Measurements from ENCODE around the gene SLC25A22. TPM values are rescaled to one million over a fixed set of nuclear protein-coding genes. Genes with fewer than 3 reads are reported as not detected.

The SLC25A22 gene
- polyA plus RNA-seq, 2 of the 4 experiments (the other 2 are of a cell fraction), result 13.5 to 18.7 TPM

- WGBS (ENCODE audit: missing lambda C conversion rate), result 83% methylated on average over 3 of the region's 3 CpGs
- H3K27ac ChIP-seq, result no peak overlapping the region
Observed at GRCh38 chr11:742156-742546, 55.9 kb downstream of the SLC25A22 start.

More at GRCh38 chr11:742156-742546, 55.9 kb downstream of the SLC25A22 start:
- no peak overlapping the region for H3K4me2 ChIP-seq
- FAIRE-seq, result no peak
- no peak for TF ChIP-seq RCOR1 (IDR thresholded peaks at IDR 0.05; ENCODE audit: low read depth, low read length)
- TF ChIP-seq PBX3 (IDR thresholded peaks at IDR 0.05), result no peak
- TF ChIP-seq CBX8 (IDR thresholded peaks at IDR 0.05), result no peak
- no peak for TF ChIP-seq RARB (CRISPR knock-in tag; IDR thresholded peaks at IDR 0.05)
- TF ChIP-seq NPAS2 (CRISPR knock-in tag; IDR thresholded peaks at IDR 0.05; ENCODE audit: borderline replicate concordance), result no peak
- no peak for TF ChIP-seq HEYL (CRISPR knock-in tag; IDR thresholded peaks at IDR 0.05)
- TF ChIP-seq HOXB5 (CRISPR knock-in tag; IDR thresholded peaks at IDR 0.05), result no peak
- TF ChIP-seq HMGXB4 (CRISPR knock-in tag; IDR thresholded peaks at IDR 0.05; ENCODE audit: borderline replicate concordance), result no peak
- no peak for TF ChIP-seq HES2 (IDR thresholded peaks at IDR 0.05)
- TF ChIP-seq RAD21 (conservative IDR thresholded peaks at IDR 0.05 in 1 of 2, IDR thresholded peaks at IDR 0.05 in 1 of 2), result no peak
- TF ChIP-seq EHF (CRISPR knock-in tag; IDR thresholded peaks at IDR 0.05), result no peak
- ChIA-PET CTCF (interaction anchor here (1.2 to 11.3 kb wide), 2 partner anchors 12 to 21 kb away, joined by 3 to 119 read pairs; no protein-coding TSS in a partner anchor), POLR2A (no interaction called here)
- DNase-seq (ENCODE audit: low read depth in 1 of 2, low spot score in 1 of 2), result no peak
- no peaks in the 10 kb centered on the region for H3K9me3 ChIP-seq
- peaks cover 7% of the 10 kb centered on the region for H3K4me1 ChIP-seq
- no peak overlapping the region for H3K4me3 ChIP-seq
- ATAC-seq, result no peak

Small RNA genes lying within 50 kb of the gene (small RNA-seq; reads per million reads assigned to genes)
- gene SNORA52, result 0 reads per million in 6 experiments

Other genes starting within 250 kb of the SLC25A22 start
- 1.7 and 2.2 TPM in 2 replicates for gene LMNTD2, start 237.5 kb downstream of the SLC25A22 start, polyA plus RNA-seq (2011; rRNA removed)
- gene LMNTD2, start 237.5 kb downstream of the SLC25A22 start, polyA plus RNA-seq (2017; fragmentation: RNase III; extraction: RNeasy Plus Mini Kit Qiagen cat#74134 plus additional on column Dnase treatment), result 2.6 to 4.2 TPM (median 3.5 TPM) in 3 replicates
- 18.4 and 19.0 TPM in 2 replicates for gene RASSF7, start 237.3 kb downstream of the SLC25A22 start, polyA plus RNA-seq (2011; rRNA removed)
- 27.7 to 30.7 TPM (median 30.5 TPM) in 3 replicates for gene RASSF7, start 237.3 kb downstream of the SLC25A22 start, polyA plus RNA-seq (2017; fragmentation: RNase III; extraction: RNeasy Plus Mini Kit Qiagen cat#74134 plus additional on column Dnase treatment)
- 8.6 and 10.8 TPM in 2 replicates for gene PHRF1, start 221.8 kb downstream of the SLC25A22 start, polyA plus RNA-seq (2011; rRNA removed)
- gene PHRF1, start 221.8 kb downstream of the SLC25A22 start, polyA plus RNA-seq (2017; fragmentation: RNase III; extraction: RNeasy Plus Mini Kit Qiagen cat#74134 plus additional on column Dnase treatment), result 23.0 to 25.3 TPM (median 23.7 TPM) in 3 replicates
- gene IRF7, start 182.3 kb downstream of the SLC25A22 start, polyA plus RNA-seq (2011; rRNA removed), result 2.0 TPM in 2 replicates
- gene IRF7, start 182.3 kb downstream of the SLC25A22 start, polyA plus RNA-seq (2017; fragmentation: RNase III; extraction: RNeasy Plus Mini Kit Qiagen cat#74134 plus additional on column Dnase treatment), result 3.1 to 3.8 TPM (median 3.4 TPM) in 3 replicates
- 0.12 and 0.26 TPM in 2 replicates for gene CDHR5, start 173.3 kb downstream of the SLC25A22 start, polyA plus RNA-seq (2011; rRNA removed)
- 0.07 to 0.08 TPM (median 0.07 TPM) in 3 replicates for gene CDHR5, start 173.3 kb downstream of the SLC25A22 start, polyA plus RNA-seq (2017; fragmentation: RNase III; extraction: RNeasy Plus Mini Kit Qiagen cat#74134 plus additional on column Dnase treatment)
- not detected in 2 replicates for gene SCT, start 171.1 kb downstream of the SLC25A22 start, polyA plus RNA-seq (2011; rRNA removed)
- gene SCT, start 171.1 kb downstream of the SLC25A22 start, polyA plus RNA-seq (2017; fragmentation: RNase III; extraction: RNeasy Plus Mini Kit Qiagen cat#74134 plus additional on column Dnase treatment), result not detected in 3 replicates
- not detected in 2 replicates for gene DRD4, start 161.0 kb downstream of the SLC25A22 start, polyA plus RNA-seq (2011; rRNA removed)
- gene DRD4, start 161.0 kb downstream of the SLC25A22 start, polyA plus RNA-seq (2017; fragmentation: RNase III; extraction: RNeasy Plus Mini Kit Qiagen cat#74134 plus additional on column Dnase treatment), result 0.07 to 0.17 TPM in 2 of 3 replicates, not detected in the other
- gene DEAF1, start 103.1 kb downstream of the SLC25A22 start, polyA plus RNA-seq (2011; rRNA removed), result 16.0 and 17.3 TPM in 2 replicates
- gene DEAF1, start 103.1 kb downstream of the SLC25A22 start, polyA plus RNA-seq (2017; fragmentation: RNase III; extraction: RNeasy Plus Mini Kit Qiagen cat#74134 plus additional on column Dnase treatment), result 23.5 to 25.8 TPM (median 24.0 TPM) in 3 replicates
- 15.1 and 15.2 TPM in 2 replicates for gene TMEM80, start 102.5 kb downstream of the SLC25A22 start, polyA plus RNA-seq (2011; rRNA removed)
- 10.2 to 11.2 TPM (median 10.8 TPM) in 3 replicates for gene TMEM80, start 102.5 kb downstream of the SLC25A22 start, polyA plus RNA-seq (2017; fragmentation: RNase III; extraction: RNeasy Plus Mini Kit Qiagen cat#74134 plus additional on column Dnase treatment)
- 60.7 and 69.9 TPM in 2 replicates for gene EPS8L2, start 92.0 kb downstream of the SLC25A22 start, polyA plus RNA-seq (2011; rRNA removed)
- 144 to 163 TPM (median 154 TPM) in 3 replicates for gene EPS8L2, start 92.0 kb downstream of the SLC25A22 start, polyA plus RNA-seq (2017; fragmentation: RNase III; extraction: RNeasy Plus Mini Kit Qiagen cat#74134 plus additional on column Dnase treatment)
- gene TALDO1, start 50.8 kb downstream of the SLC25A22 start, polyA plus RNA-seq (2011; rRNA removed), result 287 and 296 TPM in 2 replicates
- 386 to 392 TPM (median 391 TPM) in 3 replicates for gene TALDO1, start 50.8 kb downstream of the SLC25A22 start, polyA plus RNA-seq (2017; fragmentation: RNase III; extraction: RNeasy Plus Mini Kit Qiagen cat#74134 plus additional on column Dnase treatment)
- gene GATD1, start 20.8 kb downstream of the SLC25A22 start, polyA plus RNA-seq (2011; rRNA removed), result 14.5 and 16.8 TPM in 2 replicates
- 41.9 to 43.5 TPM (median 43.1 TPM) in 3 replicates for gene GATD1, start 20.8 kb downstream of the SLC25A22 start, polyA plus RNA-seq (2017; fragmentation: RNase III; extraction: RNeasy Plus Mini Kit Qiagen cat#74134 plus additional on column Dnase treatment)
- not detected in 2 replicates for gene CEND1, start 8.2 kb downstream of the SLC25A22 start, polyA plus RNA-seq (2011; rRNA removed)
- 1.0 to 1.3 TPM (median 1.0 TPM) in 3 replicates for gene CEND1, start 8.2 kb downstream of the SLC25A22 start, polyA plus RNA-seq (2017; fragmentation: RNase III; extraction: RNeasy Plus Mini Kit Qiagen cat#74134 plus additional on column Dnase treatment)
- 6.3 and 6.5 TPM in 2 replicates for gene PIDD1, start 7.0 kb upstream of the SLC25A22 start, polyA plus RNA-seq (2011; rRNA removed)
- 15.7 to 19.0 TPM (median 18.9 TPM) in 3 replicates for gene PIDD1, start 7.0 kb upstream of the SLC25A22 start, polyA plus RNA-seq (2017; fragmentation: RNase III; extraction: RNeasy Plus Mini Kit Qiagen cat#74134 plus additional on column Dnase treatment)
- gene RPLP2, start 11.7 kb upstream of the SLC25A22 start, polyA plus RNA-seq (2011; rRNA removed), result 1,346 and 1,493 TPM in 2 replicates
- 2,443 to 2,621 TPM (median 2,508 TPM) in 3 replicates for gene RPLP2, start 11.7 kb upstream of the SLC25A22 start, polyA plus RNA-seq (2017; fragmentation: RNase III; extraction: RNeasy Plus Mini Kit Qiagen cat#74134 plus additional on column Dnase treatment)
- 13.2 and 16.1 TPM in 2 replicates for gene PNPLA2, start 20.6 kb upstream of the SLC25A22 start, polyA plus RNA-seq (2011; rRNA removed)
- 25.1 to 29.2 TPM (median 25.4 TPM) in 3 replicates for gene PNPLA2, start 20.6 kb upstream of the SLC25A22 start, polyA plus RNA-seq (2017; fragmentation: RNase III; extraction: RNeasy Plus Mini Kit Qiagen cat#74134 plus additional on column Dnase treatment)
- gene CRACR2B, start 29.6 kb upstream of the SLC25A22 start, polyA plus RNA-seq (2011; rRNA removed), result 1.2 and 1.8 TPM in 2 replicates
- gene CRACR2B, start 29.6 kb upstream of the SLC25A22 start, polyA plus RNA-seq (2017; fragmentation: RNase III; extraction: RNeasy Plus Mini Kit Qiagen cat#74134 plus additional on column Dnase treatment), result 3.0 to 3.3 TPM (median 3.1 TPM) in 3 replicates
- gene CD151, start 34.7 kb upstream of the SLC25A22 start, polyA plus RNA-seq (2011; rRNA removed), result 409 and 523 TPM in 2 replicates
- gene CD151, start 34.7 kb upstream of the SLC25A22 start, polyA plus RNA-seq (2017; fragmentation: RNase III; extraction: RNeasy Plus Mini Kit Qiagen cat#74134 plus additional on column Dnase treatment), result 649 to 701 TPM (median 695 TPM) in 3 replicates
- gene POLR2L, start 44.2 kb upstream of the SLC25A22 start, polyA plus RNA-seq (2011; rRNA removed), result 140 and 197 TPM in 2 replicates
- 773 to 868 TPM (median 807 TPM) in 3 replicates for gene POLR2L, start 44.2 kb upstream of the SLC25A22 start, polyA plus RNA-seq (2017; fragmentation: RNase III; extraction: RNeasy Plus Mini Kit Qiagen cat#74134 plus additional on column Dnase treatment)
- 83.5 and 87.8 TPM in 2 replicates for gene TSPAN4, start 44.6 kb upstream of the SLC25A22 start, polyA plus RNA-seq (2011; rRNA removed)
- gene TSPAN4, start 44.6 kb upstream of the SLC25A22 start, polyA plus RNA-seq (2017; fragmentation: RNase III; extraction: RNeasy Plus Mini Kit Qiagen cat#74134 plus additional on column Dnase treatment), result 145 to 150 TPM (median 146 TPM) in 3 replicates
- 53.8 and 58.4 TPM in 2 replicates for gene CHID1, start 112.5 kb upstream of the SLC25A22 start, polyA plus RNA-seq (2011; rRNA removed)
- gene CHID1, start 112.5 kb upstream of the SLC25A22 start, polyA plus RNA-seq (2017; fragmentation: RNase III; extraction: RNeasy Plus Mini Kit Qiagen cat#74134 plus additional on column Dnase treatment), result 70.5 to 74.4 TPM (median 70.6 TPM) in 3 replicates
- gene AP2A2, start 127.6 kb upstream of the SLC25A22 start, polyA plus RNA-seq (2011; rRNA removed), result 60.4 and 72.6 TPM in 2 replicates
- gene AP2A2, start 127.6 kb upstream of the SLC25A22 start, polyA plus RNA-seq (2017; fragmentation: RNase III; extraction: RNeasy Plus Mini Kit Qiagen cat#74134 plus additional on column Dnase treatment), result 39.4 to 45.7 TPM (median 41.3 TPM) in 3 replicates
- gene MUC6, start 238.4 kb upstream of the SLC25A22 start, polyA plus RNA-seq (2011; rRNA removed), result not detected in 2 replicates
- gene MUC6, start 238.4 kb upstream of the SLC25A22 start, polyA plus RNA-seq (2017; fragmentation: RNase III; extraction: RNeasy Plus Mini Kit Qiagen cat#74134 plus additional on column Dnase treatment), result not detected in 3 replicates

Data from A549 (cell line).